Left lobe of liver (tissue), 2 donors: ENCODE results near the gene RASGEF1C. TPM values are rescaled to one million over a fixed set of nuclear protein-coding genes. Genes with fewer than 3 reads are reported as not detected.
"Not testable (repeated sequence)": the region's sequence is repeated elsewhere in the genome, so short reads cannot be mapped to it uniquely, and the experiment has no call there.

ENCODE experiments used
- ATAC-seq: fragments of 200-7000 bp; cut with Tn5 transposase; one replicate; pipeline ENCODE4 v1.9.1; 2020; ENCODE audit warnings: mild to moderate bottlenecking, moderate library complexity
- DNase-seq: peaks from one replicate; pipeline ENCODE4 v3.0.0-alpha.2; 2020; ENCODE audit warnings: low spot score
- total RNA-seq: library from RNA; stranded (reverse); gene quantifications from one replicate; pipeline ENCODE4 v1.2.1, GENCODE V29; 2021
- donor health status: DM: no; HTN: no; CAD: no; lungs with moderate emphysema.
- donor health status: DM: no; HTN: yes; CAD: no.

Gene RASGEF1C
- total RNA-seq, 1 donor from 2014 or later = 0.30 TPM

GRCh38 chr5:180089628-180090027 is 119.4 kb downstream of the RASGEF1C start:
- peak; percentile 27 for DNase-seq
- ATAC-seq = not testable (repeated sequence)

GRCh38 chr5:180088561-180088960 is 120.5 kb downstream of the RASGEF1C start:
- DNase-seq (peak; percentile 30), ATAC-seq (no peak)

GRCh38 chr5:180086816-180087399 is 122.1 kb downstream of the RASGEF1C start:
- ATAC-seq = no peak
- peak; percentile 27 for DNase-seq

GRCh38 chr5:180085837-180086236 is 123.2 kb downstream of the RASGEF1C start:
- DNase-seq = no peak
- ATAC-seq = no peak

- DNase-seq = peak; percentile 43
Observed at GRCh38 chr5:180084638-180085561, 124.1 kb downstream of the RASGEF1C start.

GRCh38 chr5:180083529-180084060 is 125.4 kb downstream of the RASGEF1C start:
- peak; percentile 14 for DNase-seq

More at GRCh38 chr5:180084638-180085561, 124.1 kb downstream of the RASGEF1C start:
- no peak for ATAC-seq

GRCh38 chr5:180082633-180083420 is 126.2 kb downstream of the RASGEF1C start:
- ATAC-seq = no peak

More at GRCh38 chr5:180083529-180084060, 125.4 kb downstream of the RASGEF1C start:
- ATAC-seq = no peak

GRCh38 chr5:180081481-180081880 is 127.5 kb downstream of the RASGEF1C start:
- ATAC-seq = peak; percentile 48
- DNase-seq = no peak

More at GRCh38 chr5:180082633-180083420, 126.2 kb downstream of the RASGEF1C start:
- DNase-seq = no peak

- DNase-seq (no peak), ATAC-seq (no peak)
Observed at GRCh38 chr5:180080486-180081280, 128.3 kb downstream of the RASGEF1C start.

GRCh38 chr5:180079702-180080466 is 129.1 kb downstream of the RASGEF1C start:
- DNase-seq (no peak), ATAC-seq (no peak)

- DNase-seq = no peak
Observed at GRCh38 chr5:180078348-180078747, 130.7 kb downstream of the RASGEF1C start.

GRCh38 chr5:180077594-180078284 is 131.3 kb downstream of the RASGEF1C start:
- ATAC-seq (peak; percentile 79), DNase-seq (peak; percentile 84)

More at GRCh38 chr5:180078348-180078747, 130.7 kb downstream of the RASGEF1C start:
- no peak for ATAC-seq

GRCh38 chr5:180075703-180076102 is 133.3 kb downstream of the RASGEF1C start:
- DNase-seq (no peak), ATAC-seq (peak; percentile 1)

- ATAC-seq (no peak), DNase-seq (no peak)
Observed at GRCh38 chr5:180074462-180074861, 134.5 kb downstream of the RASGEF1C start.

- DNase-seq (no peak), ATAC-seq (no peak)
Observed at GRCh38 chr5:180072556-180072955, 136.5 kb downstream of the RASGEF1C start.

- ATAC-seq (no peak), DNase-seq (no peak)
Observed at GRCh38 chr5:180072256-180072548, 136.8 kb downstream of the RASGEF1C start.

GRCh38 chr5:180071531-180072255 is 137.3 kb downstream of the RASGEF1C start, which contains the start of gene RNF130:
Gene RNF130 (minus strand): TSS chr5:180071759. CDS start chr5:180071702, 57 bp downstream.
- ATAC-seq (peak; percentile 87), DNase-seq (peak; percentile 96)
